ENCODE results near the gene TM9SF1.

TM9SF1 gene, protein sequence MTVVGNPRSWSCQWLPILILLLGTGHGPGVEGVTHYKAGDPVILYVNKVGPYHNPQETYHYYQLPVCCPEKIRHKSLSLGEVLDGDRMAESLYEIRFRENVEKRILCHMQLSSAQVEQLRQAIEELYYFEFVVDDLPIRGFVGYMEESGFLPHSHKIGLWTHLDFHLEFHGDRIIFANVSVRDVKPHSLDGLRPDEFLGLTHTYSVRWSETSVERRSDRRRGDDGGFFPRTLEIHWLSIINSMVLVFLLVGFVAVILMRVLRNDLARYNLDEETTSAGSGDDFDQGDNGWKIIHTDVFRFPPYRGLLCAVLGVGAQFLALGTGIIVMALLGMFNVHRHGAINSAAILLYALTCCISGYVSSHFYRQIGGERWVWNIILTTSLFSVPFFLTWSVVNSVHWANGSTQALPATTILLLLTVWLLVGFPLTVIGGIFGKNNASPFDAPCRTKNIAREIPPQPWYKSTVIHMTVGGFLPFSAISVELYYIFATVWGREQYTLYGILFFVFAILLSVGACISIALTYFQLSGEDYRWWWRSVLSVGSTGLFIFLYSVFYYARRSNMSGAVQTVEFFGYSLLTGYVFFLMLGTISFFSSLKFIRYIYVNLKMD

DNA sequence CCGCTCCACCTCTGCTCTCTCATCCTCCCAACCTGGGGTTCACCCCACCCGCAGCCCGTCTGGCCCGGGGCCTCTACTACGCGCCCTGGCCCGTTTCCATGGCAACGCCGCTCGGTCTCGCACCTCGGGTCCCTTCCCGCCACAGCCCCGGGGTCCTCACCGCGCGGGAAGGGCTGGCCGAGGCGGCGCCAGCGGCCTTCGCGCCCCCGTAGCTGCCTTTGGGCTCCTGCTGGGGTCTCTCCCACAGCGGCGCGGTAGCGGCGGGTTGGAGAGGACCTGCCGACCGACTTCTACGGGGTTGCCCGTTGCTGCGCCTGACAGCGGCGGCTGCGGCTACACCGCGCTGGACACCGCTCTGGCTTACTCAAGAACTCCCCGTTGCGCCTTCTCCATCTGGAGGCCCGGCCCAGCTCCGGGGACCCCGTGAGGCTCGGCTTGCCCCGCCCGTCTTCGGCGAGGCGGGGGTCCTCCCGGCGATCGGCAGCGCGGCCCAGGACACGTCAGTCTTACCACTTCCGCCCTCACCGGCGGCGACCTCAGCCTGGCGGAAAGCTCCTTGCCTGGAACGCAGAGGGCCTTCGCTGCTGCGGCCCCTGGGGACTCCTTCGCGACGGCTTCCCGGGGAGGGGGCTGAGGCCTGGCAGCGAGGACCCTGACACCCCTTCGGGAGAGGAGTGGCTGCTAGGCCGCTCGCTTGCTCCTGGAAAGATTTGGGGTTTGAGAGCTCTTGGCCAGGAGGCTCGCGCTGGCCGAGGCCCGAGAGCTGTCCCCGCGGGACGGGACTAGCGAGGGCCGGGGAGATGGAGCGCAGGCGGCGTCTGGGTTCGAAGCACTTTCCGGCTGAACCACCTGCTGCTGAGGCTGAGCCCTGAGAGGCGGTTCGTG, at the start of gene TM9SF1:
Gene TM9SF1 (minus strand): TSS at position 256 of the 885 bp plus-strand sequence. CDS start 422 bp downstream, outside the sequence.
- no peak for FAIRE-seq

DNA sequence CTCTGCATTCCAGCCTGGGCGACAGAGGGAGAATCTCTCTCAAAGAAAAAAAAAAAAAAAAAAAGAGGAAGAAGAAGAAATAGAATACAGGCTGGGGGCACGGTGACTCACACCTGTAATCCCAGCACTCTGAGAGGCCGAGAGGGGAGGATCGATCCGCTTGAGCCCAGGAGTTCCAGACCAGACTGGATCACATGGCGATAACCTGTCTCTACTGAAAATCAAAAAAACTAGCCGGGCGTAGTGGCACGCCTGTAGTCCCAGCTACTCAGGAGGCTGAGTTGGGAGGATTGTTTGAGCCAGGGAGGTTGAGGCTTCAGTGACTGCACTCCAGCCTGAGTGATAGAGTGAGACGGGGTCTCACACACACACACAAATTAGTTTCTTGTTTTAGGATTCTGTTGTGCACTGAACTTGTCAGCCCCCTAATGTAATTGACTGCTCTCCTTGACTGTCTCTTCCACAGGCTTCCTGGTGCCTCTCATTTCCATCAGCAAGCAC, 48.1 kb upstream of the TM9SF1 start:
- FAIRE-seq = no peak

DNA sequence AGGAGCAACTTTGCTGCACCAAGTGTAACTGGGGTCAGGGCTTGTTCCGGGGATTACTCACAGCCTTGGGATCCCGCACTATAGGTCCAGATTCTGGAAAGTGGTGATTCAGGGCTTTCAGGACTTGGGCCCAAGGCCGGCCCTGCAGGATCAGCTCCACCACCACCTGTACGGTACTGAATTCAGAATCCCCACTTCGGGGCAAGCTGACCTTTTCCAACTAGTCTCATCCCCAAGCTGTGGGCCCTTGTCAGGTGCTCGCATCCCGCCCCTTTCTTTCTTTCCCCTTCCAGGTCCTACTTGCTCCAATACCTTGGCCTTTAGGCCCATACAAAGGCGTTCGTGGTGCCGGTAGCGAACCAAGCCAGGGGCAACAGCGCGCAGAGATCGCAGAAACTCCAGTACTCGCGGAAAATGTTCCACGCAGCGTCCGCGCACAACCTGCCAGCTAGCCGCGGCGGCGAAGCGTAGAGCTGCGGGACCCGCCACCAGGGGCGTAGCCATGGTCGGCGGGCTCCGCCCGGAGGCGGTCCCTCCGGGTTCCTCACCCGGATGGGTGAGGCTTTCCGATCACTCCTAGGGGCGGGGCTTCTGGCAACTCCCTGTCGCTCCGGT, 46.7 kb upstream of the TM9SF1 start:
- no peak for FAIRE-seq

DNA sequence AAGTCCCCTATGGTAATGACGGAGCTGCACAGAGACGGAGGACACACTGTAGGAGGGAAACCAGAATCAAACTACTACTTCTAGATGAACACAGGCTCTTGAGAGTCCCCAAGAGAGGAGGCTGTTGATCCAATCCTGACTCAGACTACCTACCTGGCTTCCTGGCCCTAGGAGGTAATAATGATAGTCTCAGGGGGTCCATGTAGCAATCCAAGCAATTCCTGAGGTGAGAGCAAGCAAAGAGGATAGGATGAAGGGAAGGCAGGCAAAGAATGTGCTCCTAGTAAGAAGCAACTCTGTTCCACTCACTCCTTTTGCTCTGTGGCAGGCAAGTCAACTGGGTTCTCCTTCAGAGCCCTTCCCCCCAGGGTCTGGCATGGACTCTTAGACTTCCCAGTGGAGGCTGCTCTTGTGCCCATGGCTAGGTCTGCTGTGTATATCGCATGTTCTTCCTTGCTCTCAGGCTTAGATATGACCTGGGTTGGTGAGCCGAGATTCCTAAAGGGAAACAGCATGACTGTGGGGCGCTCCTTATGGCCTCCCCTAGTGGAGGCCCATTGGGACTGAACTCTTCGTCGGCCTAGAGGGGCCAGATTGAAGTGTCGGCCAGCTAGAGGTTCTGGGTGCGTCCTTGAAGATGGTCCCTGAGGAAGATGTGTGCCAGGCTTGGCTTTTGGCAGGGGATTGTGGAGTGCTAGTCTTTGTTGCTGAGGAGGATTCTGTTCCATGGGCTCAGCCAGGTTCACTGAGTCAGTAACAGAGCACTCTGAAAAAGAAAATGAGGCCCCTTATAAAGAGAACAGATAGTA, 45.1 kb upstream of the TM9SF1 start:
- FAIRE-seq = no peak

DNA sequence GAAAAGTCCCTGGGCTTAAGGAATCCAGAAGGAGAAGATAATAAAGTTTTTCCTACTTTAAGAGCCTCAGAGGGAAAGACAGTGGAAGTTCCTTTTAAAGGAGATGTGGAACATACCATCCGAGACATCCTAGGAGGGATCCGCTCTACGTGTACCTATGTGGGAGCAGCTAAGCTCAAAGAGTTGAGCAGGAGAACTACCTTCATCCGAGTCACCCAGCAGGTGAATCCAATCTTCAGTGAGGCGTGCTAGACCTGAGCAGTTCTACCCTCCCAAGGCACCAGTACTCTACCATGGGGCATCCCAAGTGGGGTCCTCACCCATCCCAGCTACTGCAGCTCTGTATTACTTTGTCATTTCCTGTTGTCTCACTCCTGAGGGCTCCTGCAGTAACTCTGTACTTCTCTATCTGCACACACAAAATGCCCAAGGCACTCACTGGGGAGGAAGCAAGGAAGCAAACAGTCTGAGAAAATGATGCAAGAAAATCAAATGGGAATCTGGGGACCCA, 43.3 kb upstream of the TM9SF1 start:
- no peak for FAIRE-seq

DNA sequence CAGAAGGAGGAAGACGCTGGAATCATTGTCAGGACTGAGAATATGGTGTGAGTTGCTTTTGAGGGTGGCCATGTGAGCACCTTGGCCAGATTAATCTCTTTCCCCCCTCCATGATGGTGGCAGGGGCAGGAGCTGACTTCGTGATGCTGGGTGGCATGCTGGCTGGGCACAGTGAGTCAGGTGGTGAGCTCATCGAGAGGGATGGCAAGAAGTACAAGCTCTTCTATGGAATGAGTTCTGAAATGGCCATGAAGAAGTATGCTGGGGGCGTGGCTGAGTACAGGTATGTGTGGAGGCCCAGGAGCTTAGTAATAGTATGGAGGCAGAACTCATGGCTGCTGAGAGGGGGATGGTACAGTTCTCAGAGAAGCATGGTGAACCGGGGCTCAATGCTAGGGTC, 42.9 kb upstream of the TM9SF1 start:
- no peak for FAIRE-seq

DNA sequence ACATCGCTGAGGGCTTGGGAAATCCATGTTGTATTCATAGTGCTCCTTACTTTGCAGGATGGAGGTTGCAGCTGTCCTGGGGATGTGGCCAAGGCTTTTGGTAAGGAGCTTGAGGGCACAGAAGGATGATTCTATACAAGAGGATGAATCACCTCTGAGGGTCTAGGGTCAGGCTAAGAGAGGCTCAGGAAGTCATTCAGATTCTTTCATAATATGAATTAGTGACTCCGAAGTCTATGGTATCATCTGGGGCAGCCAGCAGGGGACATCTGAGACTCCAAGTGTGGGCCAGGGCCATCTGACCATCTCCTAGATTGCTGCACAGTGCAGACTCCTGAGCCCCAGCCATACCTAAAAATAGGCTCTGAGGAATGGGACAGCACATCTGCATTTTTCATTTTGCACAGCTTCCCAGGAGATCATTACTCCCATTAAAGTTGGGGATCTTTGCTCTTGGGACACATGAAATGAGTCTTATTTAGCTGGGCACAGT, 42.3 kb upstream of the TM9SF1 start:
- no peak for FAIRE-seq

DNA sequence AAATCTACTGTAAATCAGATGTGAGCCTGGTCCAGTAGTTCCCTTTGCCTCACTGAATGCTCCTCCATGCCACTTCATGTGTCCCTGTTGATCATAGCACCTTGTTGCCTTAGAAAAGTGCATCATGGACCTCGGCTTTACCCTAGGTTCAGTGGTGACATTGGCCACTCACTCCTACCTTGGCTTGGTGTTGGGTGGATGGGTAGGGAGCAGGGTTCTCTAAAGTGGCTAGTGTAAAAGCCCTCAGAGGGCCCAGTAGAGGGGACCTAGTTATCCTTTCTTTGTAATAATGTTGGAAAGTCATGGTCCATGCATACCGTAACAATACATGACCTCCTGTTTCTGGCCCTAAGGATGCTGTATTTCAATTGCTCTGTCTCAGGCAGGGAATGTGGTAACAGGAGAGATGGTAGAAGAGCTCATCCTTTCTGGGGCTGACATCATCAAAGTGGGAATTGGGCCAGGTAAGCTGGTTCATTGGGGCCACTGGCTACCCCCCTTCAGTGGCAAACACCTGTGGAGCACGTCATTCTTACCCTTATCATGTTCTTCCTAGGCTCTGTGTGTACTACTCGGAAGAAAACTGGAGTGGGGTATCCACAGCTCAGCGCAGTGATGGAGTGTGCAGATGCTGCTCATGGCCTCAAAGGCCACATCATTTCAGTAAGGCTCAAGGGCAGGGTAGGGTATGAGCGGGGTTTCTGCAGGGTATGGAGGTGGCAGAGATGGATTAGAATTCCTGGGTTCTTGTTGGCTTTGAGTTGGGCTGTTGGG, 41.6 kb upstream of the TM9SF1 start:
- FAIRE-seq = no peak

DNA sequence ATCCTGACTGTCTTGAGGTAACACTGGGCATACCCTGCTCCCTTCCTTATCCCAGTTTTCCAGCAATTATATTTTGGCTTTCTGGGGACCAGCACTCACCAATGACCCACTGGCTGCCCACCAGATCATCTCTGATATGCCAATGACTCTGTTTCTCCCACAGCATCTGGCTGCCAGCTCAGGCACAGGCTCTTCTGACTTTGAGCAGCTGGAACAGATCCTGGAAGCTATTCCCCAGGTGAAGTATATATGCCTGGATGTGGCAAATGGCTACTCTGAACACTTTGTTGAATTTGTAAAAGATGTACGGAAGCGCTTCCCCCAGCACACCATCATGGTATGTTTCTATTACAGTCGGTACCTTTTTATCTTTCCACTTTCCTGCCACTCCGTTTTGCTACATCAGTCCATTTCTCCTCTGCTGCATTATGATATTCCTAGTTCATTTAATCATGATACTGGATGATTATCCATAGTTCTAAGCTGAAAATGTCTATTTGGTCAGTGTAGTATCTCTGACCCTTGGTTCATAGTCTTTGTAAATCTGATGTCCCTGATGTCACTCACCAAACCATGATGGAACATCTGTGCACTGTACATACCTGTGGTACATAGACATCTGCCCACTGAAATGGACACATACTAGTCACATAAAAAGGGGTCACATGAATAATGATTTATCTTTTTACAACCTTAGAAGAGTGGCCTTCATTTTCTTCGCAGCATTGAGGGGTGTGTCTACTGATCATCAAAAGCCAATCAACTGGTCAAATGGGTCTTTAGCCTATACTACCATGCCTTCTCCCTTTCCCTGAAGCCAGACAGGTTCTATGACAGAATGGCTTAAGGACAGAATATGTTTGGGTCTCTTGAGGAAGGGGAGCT, 40.8 kb upstream of the TM9SF1 start:
- no peak for FAIRE-seq

DNA sequence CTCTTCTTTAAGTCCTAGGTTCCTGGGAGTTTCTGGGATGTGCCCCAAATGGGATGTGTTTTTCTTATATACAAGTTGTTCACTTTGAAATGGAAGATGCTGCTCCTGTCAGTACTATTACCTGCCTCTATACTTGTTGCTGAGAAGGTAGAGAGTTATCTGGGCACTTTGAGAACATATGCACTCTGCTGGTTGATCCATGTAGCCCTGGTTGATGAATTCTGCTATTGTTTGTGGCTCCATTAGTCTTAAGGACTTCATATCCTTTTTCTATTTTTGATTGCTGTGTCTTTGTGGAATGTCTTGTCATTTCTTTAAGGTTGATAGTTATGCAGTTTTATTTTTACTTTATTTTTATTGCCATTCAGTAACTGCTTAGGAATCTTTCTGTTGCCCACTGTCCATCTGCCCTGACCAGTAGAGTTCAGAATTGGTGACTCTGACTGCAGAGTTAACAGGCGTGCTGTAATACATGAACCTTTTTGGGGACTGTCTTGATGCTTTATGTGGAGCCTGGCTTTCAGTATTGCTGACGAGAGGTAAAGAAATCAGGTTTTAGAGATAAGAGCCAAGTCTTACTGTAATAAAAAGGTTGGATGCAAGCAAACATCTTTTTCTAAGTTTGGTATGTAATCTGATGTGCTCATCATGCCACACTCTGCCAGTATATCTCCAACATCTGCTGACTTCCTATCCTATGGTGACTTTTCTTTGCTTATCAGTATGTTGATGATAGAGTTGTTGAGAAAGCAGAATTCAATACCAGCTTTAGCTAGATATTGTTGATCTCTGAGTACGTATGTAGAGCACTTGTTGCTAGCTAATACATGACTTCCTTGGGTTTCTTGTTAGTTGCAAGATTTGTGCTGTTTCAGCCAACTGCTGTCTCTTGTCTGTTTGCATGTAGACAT, 39.1 kb upstream of the TM9SF1 start:
- no peak for FAIRE-seq

DNA sequence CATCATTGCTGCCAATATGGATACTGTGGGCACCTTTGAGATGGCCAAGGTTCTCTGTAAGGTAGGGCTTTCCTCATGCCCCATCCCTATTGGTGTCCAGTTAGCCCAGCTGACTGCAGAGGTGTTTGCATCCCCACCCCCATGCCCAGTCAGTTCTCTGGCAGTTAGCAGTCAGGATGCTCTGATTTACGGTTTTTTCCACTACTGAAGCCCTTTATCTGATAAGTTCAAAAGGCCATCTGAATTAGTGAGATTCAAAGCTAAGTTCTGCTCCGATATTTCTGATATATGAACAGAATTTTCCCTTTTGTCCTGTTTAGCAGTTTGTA, 38.3 kb upstream of the TM9SF1 start:
- no peak for FAIRE-seq

DNA sequence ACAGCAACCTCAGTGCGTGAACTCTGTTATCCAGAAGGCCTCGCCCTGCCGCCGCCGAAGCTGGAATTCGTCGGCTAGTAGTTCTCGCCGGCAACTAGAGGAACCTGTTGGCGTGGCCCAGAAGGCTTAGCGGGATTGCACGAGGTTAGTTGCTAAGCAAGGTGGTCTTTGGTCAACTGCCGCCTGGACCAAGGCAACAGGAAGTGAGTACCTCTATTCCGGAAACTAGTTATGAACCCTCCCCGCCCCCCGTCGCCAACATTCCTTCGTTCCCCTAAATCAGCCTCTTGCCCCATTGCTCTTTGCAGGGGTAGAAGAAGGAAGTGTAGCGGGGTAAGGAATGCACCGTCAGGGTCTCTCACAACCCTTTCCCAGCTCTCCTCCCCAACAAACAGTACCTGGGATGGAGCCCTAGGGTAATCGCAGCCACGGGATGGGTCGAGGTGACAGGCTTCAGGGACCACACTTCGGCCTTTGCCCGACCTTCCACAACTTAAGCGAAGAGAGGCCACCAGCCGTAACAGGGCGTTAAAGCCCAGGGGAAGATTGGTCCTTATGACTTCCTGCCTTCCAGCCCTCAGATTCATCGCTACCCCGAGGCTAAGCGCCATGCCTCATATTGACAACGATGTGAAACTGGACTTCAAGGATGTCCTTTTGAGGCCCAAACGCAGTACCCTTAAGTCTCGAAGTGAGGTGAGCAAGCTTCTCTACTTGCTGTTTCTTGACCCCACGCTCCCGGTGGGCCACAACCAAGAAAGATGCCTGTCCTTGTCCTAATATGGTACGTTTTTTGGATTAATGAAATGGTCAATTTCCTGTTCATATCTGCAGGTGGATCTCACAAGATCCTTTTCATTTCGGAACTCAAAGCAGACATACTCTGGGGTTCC, 37.6 kb upstream of the TM9SF1 start, which contains the start of gene GMPR2:
Gene GMPR2 (plus strand): TSS at position 285 of the 893 bp plus-strand sequence. CDS start 325 bp downstream, at position 610.
- FAIRE-seq = no peak

DNA sequence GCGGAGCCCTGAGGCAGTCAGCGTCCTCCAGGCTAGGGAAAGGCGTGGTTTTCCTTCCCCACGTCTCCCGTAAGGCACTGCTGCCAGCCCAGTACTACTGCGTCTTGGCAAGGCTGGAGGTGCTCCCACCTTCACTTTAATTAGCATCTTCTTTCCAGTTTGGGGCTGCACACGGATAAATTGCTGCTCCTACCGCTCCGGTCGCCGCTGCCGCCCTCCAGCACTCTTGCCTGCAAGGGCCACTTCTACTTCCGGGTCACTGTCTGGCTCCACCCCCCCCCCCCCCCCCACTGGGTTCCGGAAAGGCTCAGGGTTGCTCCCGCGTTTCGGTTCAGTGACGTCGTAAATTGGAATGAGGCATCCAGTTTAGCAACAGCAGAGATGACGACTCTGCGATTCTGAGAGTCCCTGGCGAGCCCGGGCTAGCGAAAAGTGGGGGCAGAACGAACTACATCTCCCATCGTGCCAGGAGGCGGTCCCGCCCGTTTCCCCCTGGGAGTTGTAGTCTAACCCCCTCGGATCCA, 36.9 kb upstream of the TM9SF1 start, which contains the start of gene NEDD8:
Gene NEDD8 (minus strand): TSS at position 247 of the 524 bp plus-strand sequence. CDS start 100 bp downstream, at position 147.
- FAIRE-seq = no peak

DNA sequence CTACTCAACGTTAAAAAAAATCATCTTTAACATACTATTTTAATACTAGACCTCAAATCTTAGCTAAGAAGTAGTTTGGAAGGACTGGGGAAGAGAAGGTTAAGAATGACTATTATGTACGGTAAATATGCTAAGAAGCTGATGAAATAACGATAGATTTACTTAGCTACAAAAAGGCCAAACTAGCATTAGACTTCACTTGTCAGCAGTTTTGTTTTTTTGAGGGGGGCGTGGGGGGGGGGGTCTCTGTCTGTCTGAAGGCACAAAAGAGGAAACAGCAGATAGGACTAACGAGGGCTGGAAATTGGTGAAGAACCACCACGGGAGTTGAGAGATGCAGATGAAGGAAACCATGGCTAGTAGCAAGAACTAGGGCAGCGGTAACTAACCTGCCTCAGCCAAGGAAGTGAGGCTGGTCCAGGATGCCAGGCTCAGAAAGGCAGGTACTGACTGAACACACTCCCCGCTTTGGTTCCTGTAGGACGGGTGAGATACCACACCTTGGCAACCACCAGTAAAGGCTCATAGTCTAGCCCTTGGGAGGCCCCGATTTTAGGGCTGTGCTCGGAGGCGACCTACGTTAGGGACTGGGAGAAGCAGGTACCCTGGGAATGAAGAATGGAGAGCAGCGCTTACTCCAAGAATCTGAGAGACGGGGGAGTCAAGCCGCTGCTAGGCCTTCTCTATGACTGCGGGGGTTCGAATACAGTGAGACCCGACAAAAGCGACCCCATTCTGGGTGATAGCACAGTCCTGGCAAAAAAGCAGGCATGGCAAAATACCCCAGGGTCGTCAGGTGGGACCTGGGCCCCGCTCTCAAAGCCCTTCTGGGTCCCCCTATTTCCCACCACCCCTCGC, 36.3 kb upstream of the TM9SF1 start:
- FAIRE-seq = no peak

DNA sequence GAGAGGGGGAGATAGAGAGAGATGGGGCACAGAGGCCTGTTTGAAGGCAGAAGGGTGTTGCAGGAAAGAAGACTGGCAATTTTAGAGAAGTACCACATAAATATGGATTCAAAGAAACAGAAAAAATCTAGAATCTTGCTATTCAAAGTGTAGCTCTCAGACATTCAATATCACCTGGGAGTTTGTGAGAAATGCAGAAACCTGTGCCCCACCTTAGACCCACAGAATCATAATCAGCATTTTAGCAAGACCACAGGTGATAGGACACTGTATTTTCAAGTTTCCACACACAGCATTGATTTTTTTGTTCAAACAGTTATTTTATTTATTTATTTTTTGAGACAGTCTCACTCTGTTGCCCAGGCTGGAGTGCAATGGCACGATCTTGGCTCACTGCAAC, 33.7 kb upstream of the TM9SF1 start:
- no peak for FAIRE-seq

DNA sequence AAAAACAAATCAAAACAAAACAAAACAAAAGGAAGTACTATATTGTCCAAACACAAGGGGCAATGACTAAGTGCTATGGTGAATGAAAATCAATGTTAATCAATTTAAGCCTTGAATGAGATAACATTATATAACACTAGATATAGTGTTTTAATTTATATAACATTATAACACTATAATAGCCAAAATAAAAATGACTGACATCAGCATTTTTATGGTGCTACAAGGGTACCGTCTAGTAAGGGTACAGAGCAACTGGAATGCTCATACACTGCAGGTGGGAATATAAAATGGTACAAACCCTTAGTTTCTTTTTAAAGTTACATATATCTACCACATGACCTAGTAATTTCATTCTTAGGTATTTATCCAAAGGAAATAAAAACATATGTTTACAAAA, 31.2 kb upstream of the TM9SF1 start:
- FAIRE-seq = no peak

Data from endometrium (tissue), 2 donors.